HG02588 (cell line): Measurements from ENCODE around the gene HSD11B1L.

Source experiments
- ATAC-seq: cut with Tn5 transposase; IDR thresholded peaks from one replicate; pipeline ENCODE4 v1.9.1; 2021; ENCODE audit warnings: mild to moderate bottlenecking, moderate library complexity; ENCODE audit not compliant: unreplicated experiment

Gene HSD11B1L, protein sequence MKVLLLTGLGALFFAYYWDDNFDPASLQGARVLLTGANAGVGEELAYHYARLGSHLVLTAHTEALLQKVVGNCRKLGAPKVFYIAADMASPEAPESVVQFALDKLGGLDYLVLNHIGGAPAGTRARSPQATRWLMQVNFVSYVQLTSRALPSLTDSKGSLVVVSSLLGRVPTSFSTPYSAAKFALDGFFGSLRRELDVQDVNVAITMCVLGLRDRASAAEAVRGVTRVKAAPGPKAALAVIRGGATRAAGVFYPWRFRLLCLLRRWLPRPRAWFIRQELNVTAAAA

DNA sequence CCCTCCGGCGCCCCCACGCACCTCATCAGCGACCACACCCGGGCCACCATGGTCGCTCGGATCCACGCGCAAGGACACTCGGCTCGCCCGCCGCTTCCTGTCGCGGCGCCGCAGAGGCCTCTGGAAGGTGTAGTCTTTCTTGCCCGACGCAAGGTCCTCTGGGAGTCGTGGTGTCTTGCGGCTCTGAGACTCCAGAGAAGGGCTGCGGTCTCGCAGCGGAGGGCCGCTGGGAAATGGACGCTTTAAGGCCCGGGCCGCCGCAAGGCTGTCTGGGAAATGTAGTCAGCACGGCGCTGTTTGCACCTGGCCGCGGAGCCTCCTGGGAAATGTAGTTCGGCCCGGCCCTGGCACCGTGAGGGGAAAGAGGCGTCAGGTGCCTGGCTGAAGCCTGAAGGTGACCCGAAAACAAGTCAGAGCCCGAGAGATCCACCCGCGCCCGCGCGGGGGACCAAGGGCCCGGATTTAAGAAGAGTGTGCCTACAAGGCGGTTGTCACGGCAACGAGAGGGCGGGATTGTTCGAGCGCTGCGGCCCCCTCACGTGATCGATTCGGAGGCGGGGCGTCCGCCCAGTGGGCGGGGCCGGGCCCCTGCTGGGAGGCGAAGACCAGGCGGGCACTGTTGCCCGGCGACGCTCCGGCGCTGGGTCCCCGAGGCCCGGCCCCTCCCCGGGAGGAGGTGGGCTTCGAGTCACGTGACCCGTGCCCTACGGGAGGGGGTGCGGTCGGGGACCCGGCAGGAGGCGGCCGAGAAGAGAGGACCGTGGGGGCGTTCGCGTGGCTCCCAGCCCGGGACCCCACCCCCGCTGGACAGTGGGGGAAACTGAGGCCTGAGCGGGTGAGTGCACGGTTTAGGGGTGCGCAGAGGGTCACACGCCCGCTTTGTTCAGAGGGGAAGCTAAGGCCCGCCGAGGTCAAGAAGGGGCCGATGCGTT lies at the start of gene HSD11B1L, which contains the start of gene MICOS13:
HSD11B1L (plus strand) TSS at position 591 of the 932 bp plus-strand sequence. CDS start 3,806 bp downstream, outside the sequence.
MICOS13 (minus strand) TSS at position 80 of the 932 bp plus-strand sequence; CDS start at position 50, 30 bp downstream.
- peak; percentile 83 for ATAC-seq

DNA sequence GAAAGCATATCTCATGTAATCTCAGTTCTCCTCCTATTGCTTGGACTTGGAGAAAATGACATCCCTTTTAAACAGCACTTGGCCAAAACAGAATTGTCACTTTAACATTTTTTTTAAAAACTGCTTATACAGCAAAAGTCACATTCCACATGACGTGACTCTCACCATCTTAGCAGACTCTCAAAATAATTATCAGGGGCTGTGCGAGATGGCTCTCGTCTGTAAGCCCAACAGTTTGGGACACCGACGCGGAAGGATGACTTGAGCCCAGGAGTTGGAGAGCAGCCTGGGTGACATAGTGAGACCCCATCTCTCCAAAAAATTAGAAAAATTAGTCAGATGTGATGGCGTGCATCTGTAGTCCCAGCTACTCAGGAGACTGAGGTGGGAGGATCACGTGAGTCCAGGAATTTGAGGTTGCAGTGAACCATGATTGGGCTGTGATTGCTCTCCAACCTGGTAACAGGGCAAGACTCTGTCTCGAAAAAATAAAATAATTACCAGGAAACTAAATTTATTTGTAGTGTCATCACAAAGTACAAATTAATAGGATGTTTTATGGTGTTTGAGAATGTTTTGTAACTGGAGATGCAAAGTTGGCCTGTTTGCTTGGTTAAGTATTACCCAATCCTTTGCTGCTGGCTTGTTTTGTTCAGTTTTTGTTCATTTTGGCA lies 49.1 kb upstream of the HSD11B1L start:
- ATAC-seq = no peak

DNA sequence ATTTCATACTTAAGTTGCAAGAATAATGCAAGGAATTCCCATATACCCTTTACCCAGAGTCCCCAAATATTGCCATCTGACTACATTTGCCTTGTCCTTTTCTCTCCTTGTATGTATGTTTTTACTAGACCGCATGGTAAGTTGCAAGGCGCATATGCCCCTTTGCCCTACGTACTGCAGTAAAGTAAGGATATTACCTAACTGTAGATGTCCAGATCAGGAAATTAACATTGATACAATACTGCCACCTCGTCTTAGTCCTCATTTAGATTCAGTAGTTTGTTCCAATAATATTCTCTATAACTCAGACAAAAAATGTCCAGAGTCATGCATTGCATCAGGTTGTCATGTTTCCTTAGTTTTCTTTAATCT lies 48.6 kb upstream of the HSD11B1L start:
- ATAC-seq = no peak

DNA sequence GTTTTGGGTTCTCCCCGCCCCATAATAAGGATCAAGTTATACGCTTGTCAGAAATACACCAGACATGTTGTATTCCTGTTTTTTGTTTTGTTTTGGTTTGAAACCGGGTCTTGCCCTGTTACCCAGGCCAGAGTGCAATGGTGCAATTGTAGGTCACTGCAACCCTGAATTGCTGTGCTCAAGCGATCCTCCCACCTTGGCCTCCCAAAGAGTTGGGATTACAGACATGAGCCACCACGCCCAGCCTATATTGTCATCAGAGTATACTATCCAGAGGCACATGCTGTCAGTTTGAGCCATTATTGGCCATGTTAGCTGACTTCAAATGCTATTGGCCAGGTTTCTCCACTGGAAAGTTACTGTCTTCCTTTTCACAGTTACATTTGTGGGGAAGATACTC lies 48.2 kb upstream of the HSD11B1L start:
- no peak for ATAC-seq

DNA sequence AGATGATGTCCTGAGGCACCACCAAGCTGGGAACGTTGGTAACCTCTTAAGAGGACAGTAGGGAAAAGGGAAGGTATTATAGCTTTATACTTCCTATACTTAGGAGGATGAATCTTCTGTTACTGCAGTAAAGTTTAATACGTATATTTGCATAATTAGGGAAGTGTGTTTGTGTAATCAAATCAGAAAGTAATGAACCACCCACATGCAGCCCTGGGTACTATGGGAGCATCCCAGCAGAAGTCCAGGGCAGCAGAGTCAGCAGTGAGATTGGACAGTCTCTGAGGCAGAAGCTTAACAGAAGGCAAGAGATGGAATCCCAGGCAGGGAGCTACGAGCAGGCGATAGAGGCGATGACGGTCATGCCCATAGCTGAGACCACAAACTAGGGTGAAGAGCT lies 45.4 kb upstream of the HSD11B1L start:
- no peak for ATAC-seq

DNA sequence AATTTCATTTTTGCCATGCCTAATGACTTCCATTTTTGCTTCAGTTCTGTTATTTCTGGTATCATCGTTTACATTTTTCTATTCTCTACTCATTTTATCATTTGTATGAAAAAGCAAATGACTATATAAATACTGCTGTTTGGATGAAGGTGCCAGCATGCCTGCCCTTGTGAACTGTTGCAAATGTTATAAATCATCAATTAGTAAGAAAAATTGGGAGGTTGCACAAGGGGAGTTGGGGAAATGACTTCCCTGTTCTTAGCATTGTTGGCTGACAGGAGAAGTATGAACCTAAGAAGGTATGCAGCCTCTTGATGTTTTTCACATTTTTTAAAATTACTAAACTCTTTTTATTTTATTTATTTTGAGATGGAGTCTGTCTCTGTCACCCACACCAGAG lies 42.9 kb upstream of the HSD11B1L start:
- no peak for ATAC-seq

DNA sequence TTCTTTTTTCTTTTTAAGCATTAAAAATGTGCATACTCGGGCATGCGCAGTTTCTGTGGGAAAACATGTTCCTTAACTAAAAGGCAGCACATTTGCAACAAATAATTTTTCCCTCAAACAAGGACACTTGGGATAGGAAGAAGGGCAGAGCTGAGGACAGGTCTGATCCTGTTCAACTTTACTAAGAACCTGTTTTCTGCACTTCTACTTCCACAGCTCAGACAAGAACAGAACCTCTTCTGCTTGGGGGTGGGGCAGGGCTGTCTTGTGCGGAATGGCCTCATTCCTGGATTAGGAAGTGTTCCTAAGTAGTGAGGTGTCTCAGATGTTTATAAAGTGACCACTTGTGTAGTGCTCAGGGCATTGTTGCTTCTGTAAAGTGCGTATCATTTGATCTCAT lies 39.7 kb upstream of the HSD11B1L start:
- no peak for ATAC-seq

DNA sequence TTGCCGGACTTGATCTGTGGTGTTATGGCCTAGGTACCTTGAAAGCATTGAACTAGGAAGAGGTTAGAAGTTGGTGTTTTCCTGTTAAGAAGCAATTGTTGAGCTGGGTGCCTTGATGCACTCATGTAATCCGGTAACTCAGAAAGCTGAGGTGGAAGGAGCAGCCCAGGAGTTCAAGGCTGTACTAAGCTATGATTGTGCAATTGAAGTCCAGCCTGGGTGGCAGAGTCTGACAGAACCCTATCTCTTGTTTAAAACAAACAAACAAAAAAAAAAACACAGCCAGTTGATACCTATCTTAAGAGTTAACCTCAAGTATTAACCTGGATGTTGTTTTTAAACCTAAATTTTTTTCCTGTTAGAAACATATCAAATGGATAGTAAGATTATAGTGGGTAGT lies 38.6 kb upstream of the HSD11B1L start:
- no peak for ATAC-seq

DNA sequence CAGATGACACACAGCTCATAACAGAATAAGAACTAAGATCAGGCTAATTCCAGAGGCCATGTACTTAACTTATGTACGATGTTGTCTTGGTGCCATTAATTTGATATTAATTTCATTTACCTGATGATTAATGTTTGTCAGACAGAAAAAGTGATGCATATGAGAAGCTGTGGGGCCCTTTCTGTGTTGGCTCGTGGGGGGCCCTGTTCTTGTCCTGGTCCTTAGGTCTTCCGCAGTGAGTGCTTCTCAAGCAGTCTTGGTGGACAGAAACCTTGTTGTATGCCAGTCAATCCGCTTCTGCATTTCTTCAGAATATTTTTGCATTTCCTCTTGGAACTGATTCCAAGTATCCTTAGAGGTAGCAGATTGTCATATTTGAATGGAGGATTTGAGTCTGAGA lies 37.8 kb upstream of the HSD11B1L start:
- ATAC-seq = no peak

DNA sequence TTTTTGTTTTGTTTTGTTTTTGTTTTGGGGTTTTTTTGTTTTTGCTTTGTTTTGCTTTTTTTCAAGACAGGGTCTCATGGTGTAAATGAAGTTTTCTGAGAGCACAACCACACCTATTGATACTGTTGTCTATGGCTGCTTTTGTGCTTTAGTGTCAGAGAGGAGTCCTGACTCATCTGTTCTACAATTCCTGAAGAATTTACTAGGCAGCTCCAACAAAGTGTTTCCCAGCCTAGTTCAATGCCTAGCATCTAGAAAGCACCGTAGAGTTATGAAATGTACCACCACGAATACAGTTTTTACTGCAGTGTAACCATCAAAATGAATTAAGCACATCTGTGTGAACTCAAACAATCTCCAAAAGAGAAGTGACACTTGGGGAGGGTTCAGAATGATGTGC lies 36.8 kb upstream of the HSD11B1L start:
- ATAC-seq = no peak

DNA sequence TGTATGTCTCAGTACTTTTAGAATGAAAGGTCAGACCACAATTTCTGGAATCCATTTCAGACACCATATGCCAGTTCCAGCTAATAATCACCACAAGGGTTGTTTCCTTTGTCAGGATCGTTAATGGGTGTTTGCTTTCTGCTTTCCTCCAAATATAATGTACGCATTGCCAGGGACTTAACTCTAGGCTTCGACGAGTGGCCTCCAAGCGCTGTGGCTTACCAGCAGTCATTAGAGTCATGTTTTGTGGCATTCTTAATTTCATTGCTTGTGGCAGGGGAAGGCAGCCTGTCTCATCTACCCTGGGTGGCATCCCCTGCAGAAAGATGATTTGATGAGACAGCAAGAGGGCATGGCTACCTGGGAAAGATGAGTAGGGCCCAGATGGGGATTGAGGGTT lies 35.4 kb upstream of the HSD11B1L start:
- no peak for ATAC-seq

DNA sequence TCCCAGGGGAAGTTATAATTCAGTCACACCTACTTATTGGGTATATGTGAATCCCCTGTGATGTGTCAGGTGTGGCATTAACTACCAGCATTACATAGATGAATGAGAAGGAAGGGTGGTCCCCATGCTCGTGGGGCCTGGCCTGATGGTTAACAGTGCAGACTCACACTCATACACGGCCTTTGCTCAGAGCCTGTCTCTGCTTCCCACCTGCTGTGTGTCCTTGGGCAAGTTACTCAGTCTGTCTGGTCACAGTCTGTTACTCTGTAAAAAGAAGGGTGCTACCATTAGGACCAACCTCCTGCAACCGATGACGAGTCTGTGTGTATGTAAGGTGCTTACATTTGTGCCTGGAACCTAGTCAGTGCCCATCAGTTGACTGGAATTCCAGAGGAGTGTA lies 34.1 kb upstream of the HSD11B1L start:
- ATAC-seq = no peak

DNA sequence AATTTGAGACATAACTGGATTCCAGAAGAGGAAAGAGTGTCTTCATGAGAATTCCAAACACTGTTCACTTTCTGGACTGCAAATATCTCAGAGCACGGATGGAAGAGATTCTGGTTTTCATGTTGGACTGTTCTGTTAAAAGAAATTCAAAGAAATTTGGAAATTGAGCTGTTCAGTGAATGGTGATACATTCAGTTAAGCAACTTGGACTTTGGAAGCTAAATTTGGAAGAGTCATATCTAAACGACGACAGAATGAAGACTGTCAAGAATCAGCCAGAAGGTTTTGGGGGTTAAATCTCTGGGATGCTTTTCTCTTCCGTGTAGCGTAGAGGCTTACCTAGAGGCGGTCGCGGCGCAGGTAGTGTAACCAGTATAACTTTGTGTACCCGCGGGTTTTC lies 32.4 kb upstream of the HSD11B1L start:
- ATAC-seq = no peak

DNA sequence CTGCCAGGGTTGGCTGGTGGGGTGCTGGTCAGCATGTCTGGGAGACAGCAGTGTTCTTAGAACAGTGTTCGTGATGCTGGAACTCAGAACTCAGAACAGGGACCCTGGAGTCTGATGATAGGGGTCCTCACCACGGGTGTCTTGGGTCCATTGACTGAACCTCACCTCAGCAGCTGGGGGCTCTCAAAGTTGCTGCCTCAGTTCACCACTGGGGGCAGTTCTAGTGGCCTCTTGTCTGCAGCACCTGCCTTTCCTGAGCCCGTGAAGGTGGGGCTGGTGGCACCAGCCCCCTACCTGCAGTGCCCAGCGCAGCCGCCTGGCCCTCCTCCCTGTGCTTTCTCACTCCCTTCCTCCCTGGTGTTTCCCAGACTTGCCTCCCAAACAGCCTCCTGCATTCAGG lies 29.5 kb upstream of the HSD11B1L start:
- ATAC-seq = no peak

DNA sequence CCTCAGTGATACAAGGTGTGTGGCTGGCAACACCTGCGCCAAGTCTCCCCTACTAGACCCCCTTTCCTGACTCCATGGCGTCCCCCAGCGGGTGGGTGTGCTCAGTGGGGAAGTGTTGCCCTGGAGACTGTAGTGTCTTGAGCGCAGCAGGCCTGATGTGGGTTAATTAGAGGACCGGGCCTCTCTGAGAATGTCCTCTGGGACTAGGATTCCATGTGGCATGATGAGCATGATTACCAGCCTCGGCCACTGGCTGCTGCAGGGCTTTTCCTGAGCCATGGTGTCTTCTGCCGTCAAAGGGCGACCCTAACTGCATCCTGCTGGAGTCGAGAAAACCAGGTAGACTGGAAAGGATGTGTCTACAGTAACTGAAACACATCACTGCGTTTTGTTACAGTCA lies 28.6 kb upstream of the HSD11B1L start:
- ATAC-seq = no peak

DNA sequence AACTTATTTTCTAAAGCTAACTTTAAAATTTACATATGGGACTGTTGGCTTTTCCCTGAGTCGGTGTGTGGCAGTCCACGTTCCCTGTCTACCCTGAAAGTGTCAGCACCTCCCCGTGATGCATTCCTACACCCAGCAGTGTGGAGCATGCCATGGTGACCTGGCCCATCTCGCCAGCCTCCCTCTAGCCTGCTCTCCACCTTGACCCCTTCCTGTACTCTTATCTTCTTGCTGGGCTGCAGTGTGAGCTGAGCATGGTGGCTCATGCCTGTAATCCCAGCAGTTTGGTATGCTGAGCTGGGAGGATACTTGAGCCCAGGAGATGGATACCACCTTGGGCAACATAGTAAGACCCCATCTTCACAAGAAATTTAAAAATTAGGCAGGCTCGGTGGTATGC lies 25.9 kb upstream of the HSD11B1L start:
- ATAC-seq = no peak

DNA sequence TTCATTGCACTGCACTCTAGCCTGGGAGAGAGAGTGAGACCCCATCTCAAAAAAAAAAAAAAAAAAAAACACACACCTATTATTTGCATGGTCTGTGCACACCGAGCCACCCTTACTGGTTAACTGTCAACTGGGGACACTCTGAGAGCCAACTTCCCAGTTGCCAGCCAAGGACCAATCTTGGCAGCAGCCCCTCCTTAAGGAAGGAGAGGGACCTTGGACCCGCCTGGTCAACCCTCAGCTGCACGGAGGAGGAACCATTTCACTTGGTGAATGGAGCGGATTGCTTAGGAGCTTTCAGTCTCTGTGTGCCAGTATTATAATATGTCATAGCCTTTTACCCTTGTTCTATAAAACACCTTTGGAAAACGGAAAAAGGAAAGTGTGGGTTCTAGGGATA lies 25.4 kb upstream of the HSD11B1L start:
- ATAC-seq = no peak

DNA sequence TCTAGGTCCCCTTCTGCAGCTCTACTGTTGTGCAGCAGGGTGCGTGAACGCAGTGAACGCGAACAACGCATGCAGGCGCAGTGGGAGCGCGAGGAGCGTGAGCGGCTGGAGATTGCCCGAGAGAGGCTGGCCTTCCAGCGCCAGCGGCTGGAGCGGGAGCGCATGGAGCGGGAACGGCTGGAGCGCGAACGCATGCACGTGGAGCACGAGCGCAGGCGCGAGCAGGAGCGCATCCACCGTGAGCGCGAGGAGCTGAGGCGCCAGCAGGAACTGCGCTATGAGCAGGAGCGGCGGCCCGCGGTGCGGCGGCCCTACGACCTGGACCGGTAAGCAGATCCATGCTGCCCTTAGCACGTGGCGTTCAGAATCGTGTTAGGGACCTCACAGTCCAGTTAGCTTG lies 19.3 kb upstream of the HSD11B1L start:
- ATAC-seq = no peak

DNA sequence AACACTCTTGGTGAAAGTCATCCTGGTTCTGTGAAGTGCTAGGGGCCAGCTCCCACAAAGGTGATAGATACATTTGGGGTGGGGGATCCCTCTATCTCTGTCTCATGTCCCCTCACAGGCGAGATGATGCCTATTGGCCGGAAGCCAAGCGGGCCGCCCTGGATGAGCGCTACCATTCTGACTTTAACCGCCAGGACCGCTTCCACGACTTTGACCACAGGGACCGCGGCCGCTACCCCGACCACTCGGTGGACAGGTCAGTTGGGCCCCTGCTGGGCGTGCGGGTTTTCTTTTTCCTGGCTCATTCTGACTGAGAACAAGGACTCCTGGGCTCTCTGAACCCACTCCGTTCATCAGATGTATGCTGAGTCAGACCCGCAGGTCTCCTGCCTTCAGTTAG lies 16.9 kb upstream of the HSD11B1L start:
- ATAC-seq = no peak

DNA sequence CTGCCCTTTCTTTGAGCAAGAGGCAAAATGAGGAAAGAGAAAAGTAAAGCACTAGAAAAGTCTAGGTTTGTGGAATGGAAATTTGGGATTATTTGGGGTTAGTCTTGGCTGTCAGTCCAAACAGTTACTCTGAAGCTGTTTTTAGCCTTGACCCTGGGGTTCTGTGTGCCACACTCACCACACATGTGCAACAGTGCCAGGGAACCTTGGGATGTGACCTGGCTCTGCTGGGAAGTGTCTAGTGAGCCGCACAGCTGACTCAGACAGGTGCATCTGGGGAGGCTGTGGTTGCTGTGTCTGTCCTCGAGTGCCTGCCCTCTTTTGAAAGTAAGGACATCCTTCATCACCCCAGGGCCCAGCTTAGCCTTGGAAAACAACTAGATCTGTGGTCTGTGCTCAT lies 16.3 kb upstream of the HSD11B1L start:
- ATAC-seq = no peak

DNA sequence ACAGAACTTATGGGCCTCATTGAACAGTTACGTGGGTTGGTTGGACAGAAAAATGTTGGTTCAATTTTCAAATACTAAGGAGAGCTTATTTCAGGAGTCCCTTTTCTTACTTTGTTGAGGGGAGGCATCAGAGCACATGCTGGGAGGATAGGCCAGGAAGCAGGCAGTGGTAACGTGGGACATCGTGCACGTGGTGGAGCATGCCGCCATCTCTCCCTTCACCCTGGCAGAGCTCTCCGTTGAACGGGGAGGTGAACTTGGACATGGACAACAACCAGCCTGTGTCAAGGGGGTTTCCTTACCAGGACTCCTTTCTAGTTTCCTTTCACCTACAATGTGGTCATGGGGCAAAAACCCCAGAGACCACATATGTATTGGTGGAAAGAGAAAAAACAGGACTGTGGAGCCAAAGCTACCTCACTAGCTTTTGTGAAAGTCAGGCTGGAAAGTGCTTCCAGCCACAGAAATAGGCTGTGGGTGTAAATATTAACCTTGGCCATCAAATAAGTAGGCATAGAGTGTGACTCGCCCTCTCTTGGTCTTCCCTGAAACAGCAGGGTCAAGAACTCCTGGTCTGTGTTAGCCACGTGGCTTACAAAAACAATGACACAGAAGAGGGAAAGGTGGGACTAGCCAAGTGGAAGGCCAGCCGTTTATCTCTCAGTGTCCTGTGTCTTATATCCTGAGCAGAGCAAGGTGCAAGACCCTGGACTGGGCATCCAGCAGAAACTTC lies 14.9 kb upstream of the HSD11B1L start:
- ATAC-seq = no peak
